DOHH2 (cell line): ENCODE results near the gene ADAMTS12.

ENCODE experiments used
- H3F3A ChIP-seq: fragments of 200-600 bp; sonication (generic), shearing (Covaris generic); 2 replicates; pipeline ENCODE4 v1.6.0; 2016; ENCODE audit warnings: antibody characterized with exemption, mild to moderate bottlenecking; ENCODE audit not compliant: control insufficient read depth, insufficient read depth
- H3K27ac ChIP-seq: fragments of 200-600 bp; sonication (generic); 2 replicates; pipeline ENCODE4 v1.5.1; 2014; ENCODE audit warnings: low read depth, mild to moderate bottlenecking, low read length, moderate library complexity
- H3K27me3 ChIP-seq: fragments of 200-600 bp; sonication (generic); 2 replicates; pipeline ENCODE4 v1.6.1; 2014; ENCODE audit warnings: mild to moderate bottlenecking, low read length, mixed read lengths; ENCODE audit not compliant: control insufficient read depth
- H3K36me3 ChIP-seq: fragments of 200-600 bp; sonication (generic); 2 replicates; pipeline ENCODE4 v1.6.1; 2014; ENCODE audit warnings: mild to moderate bottlenecking, low read length, moderate library complexity, mixed read lengths; ENCODE audit not compliant: control insufficient read depth
- H3K4me1 ChIP-seq: fragments of 200-600 bp; sonication (generic); 2 replicates; pipeline ENCODE4 v1.6.1; 2014; ENCODE audit warnings: mild to moderate bottlenecking, low read length, mixed read lengths; ENCODE audit not compliant: control insufficient read depth
- H3K4me2 ChIP-seq: fragments of 200-600 bp; sonication (generic); 2 replicates; pipeline ENCODE4 v1.6.0; 2014; ENCODE audit warnings: mild to moderate bottlenecking, low read length, moderate library complexity
- H3K4me3 ChIP-seq: fragments of 200-600 bp; sonication (generic); 2 replicates; pipeline ENCODE4 v1.5.1; 2014; ENCODE audit warnings: mild to moderate bottlenecking, low read length, mixed read lengths
- H3K79me2 ChIP-seq: fragments of 200-600 bp; sonication (generic); 2 replicates; pipeline ENCODE4 v1.6.1; 2014; ENCODE audit warnings: mild to moderate bottlenecking, low read length, mixed read lengths; ENCODE audit not compliant: control insufficient read depth
- H3K9me2 ChIP-seq: fragments of 200-600 bp; sonication (generic); replicated peaks from 2 replicates; pipeline ENCODE4 v1.6.1; 2014; ENCODE audit warnings: mild to moderate bottlenecking, low read length, mixed read lengths; ENCODE audit not compliant: control insufficient read depth
- H3K9me3 ChIP-seq: fragments of 200-600 bp; sonication (generic); 2 replicates; pipeline ENCODE4 v1.6.1; 2014; ENCODE audit warnings: antibody characterized with exemption, low read length, mixed read lengths; ENCODE audit not compliant: control insufficient read depth, insufficient read depth
- H4K20me1 ChIP-seq: fragments of 200-600 bp; sonication (generic); 2 replicates; pipeline ENCODE4 v1.6.0; 2014; ENCODE audit warnings: low read depth, mild to moderate bottlenecking, antibody characterized with exemption, low read length, moderate library complexity; ENCODE audit not compliant: control insufficient read depth, insufficient read depth
- EZH2phosphoT487 ChIP-seq: fragments of 200-600 bp; sonication (generic); IDR thresholded peaks from 2 replicates; pipeline ENCODE4 v1.6.1; 2017; ENCODE audit warnings: borderline replicate concordance, mild to moderate bottlenecking, antibody characterized with exemption, low read length, moderate library complexity, mixed read lengths
- TF ChIP-seq, protein P1 (sequence below): fragments of 200-600 bp; sonication (generic); IDR thresholded peaks from one replicate; pipeline ENCODE4 v1.5.1; 2014; ENCODE audit warnings: antibody characterized with exemption, mild to moderate bottlenecking, low read depth, low read length; ENCODE audit not compliant: poor library complexity, severe bottlenecking

Gene ADAMTS12

DNA sequence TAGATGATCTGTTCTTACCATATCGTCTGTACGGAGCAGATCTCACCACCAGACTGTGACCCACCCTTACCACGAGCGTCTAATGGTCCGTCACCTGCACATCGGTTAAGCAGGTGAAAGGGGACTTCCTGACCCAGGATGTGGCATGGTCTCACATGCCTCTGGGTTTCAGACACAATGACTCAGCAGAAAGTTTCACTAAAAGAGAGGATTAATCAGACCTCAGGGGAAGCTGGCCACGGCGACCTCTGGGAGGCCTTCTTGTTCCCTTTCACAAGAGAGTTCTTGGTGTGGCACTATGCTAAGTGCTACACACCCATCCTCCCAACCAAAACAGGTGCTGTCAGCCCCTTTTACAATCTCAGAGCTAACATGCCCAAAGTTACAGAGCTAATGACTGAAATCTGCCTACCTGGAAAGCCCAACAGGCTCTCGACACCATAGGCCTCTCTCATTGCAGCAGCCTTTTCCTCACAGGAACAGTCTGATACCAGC is 41.6 kb downstream of the ADAMTS12 start:
- H3K4me3 ChIP-seq: no peak overlapping the region
- no peaks in the 10 kb centered on the region for H3F3A ChIP-seq
- H3K79me2 ChIP-seq: no peaks in the 10 kb centered on the region
- no peaks in the 10 kb centered on the region for H3K4me1 ChIP-seq
- TF ChIP-seq EZH2phosphoT487: no peak
- TF ChIP-seq, protein P1, sequence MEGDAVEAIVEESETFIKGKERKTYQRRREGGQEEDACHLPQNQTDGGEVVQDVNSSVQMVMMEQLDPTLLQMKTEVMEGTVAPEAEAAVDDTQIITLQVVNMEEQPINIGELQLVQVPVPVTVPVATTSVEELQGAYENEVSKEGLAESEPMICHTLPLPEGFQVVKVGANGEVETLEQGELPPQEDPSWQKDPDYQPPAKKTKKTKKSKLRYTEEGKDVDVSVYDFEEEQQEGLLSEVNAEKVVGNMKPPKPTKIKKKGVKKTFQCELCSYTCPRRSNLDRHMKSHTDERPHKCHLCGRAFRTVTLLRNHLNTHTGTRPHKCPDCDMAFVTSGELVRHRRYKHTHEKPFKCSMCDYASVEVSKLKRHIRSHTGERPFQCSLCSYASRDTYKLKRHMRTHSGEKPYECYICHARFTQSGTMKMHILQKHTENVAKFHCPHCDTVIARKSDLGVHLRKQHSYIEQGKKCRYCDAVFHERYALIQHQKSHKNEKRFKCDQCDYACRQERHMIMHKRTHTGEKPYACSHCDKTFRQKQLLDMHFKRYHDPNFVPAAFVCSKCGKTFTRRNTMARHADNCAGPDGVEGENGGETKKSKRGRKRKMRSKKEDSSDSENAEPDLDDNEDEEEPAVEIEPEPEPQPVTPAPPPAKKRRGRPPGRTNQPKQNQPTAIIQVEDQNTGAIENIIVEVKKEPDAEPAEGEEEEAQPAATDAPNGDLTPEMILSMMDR: no peak
- no peaks in the 10 kb centered on the region for H3K36me3 ChIP-seq
- H4K20me1 ChIP-seq: no peaks in the 10 kb centered on the region
- no peaks in the 10 kb centered on the region for H3K9me3 ChIP-seq
- H3K9me2 ChIP-seq: no peaks in the 10 kb centered on the region
- no peaks in the 10 kb centered on the region for H3K27me3 ChIP-seq
- H3K4me2 ChIP-seq: no peak overlapping the region
- no peak overlapping the region for H3K27ac ChIP-seq

DNA sequence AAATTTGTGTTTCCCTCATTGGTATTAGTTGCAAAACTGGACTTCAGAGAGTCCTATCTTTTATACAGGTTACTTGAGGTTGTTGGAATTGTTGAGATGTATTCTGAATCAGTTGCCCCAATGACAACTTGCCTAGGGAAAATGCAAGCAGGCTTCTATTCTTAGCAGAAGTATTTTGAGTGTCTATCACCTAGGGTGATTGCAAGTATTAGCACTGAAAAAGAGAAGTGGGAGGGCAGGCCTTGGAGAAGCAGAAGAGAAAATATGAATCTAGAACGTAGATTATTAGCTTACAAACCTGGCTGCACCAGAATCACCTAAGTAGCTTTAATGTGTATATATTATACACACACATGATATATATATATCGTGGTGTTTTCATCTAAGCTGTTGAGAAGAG is 43.2 kb downstream of the ADAMTS12 start:
- no peak for TF ChIP-seq EZH2phosphoT487
- no peak overlapping the region for H3K4me3 ChIP-seq

DNA sequence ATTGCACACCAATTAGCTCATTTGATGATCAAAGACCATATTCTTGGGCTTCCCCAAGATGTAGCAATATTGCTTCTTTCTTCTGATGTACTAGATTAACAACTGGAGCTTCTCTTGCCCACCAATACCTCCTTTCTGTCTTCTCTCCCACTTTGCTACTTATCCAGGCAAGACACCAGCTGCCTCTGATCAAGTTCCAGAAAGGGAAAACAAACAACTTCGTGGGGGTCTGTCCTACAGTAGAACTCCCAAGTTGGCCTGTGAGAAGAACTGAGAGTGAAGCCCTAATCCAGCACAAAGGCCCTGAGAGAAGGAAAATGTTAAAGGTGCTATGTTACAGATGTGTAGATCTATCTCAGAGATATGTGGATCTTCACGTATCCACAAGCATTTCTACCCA is 44.9 kb downstream of the ADAMTS12 start:
- no peak overlapping the region for H3K27ac ChIP-seq
- no peaks in the 10 kb centered on the region for H3K9me2 ChIP-seq
- H3K4me3 ChIP-seq: no peak overlapping the region
- H3K79me2 ChIP-seq: no peaks in the 10 kb centered on the region
- TF ChIP-seq, protein P1: no peak
- TF ChIP-seq EZH2phosphoT487: no peak
- H3K4me2 ChIP-seq: no peak overlapping the region
- H3K4me1 ChIP-seq: no peaks in the 10 kb centered on the region
- no peaks in the 10 kb centered on the region; the same call in 1 of the 2 replicates for H3K9me3 ChIP-seq
- no peaks in the 10 kb centered on the region for H3K36me3 ChIP-seq
- no peaks in the 10 kb centered on the region for H3F3A ChIP-seq
- no peaks in the 10 kb centered on the region for H3K27me3 ChIP-seq
- no peaks in the 10 kb centered on the region for H4K20me1 ChIP-seq

More for the DNA sequence above, 43.2 kb downstream of the ADAMTS12 start:
- Histone ChIP-seq H3F3A (no peaks in the 10 kb centered on the region), H3K36me3 (no peaks in the 10 kb centered on the region), H3K4me2 (no peak overlapping the region), H3K79me2 (no peaks in the 10 kb centered on the region), H3K27me3 (no peaks in the 10 kb centered on the region), H3K27ac (no peak overlapping the region), H3K9me2 (no peaks in the 10 kb centered on the region), H4K20me1 (no peaks in the 10 kb centered on the region), H3K4me1 (no peaks in the 10 kb centered on the region), H3K9me3 (no peaks in the 10 kb centered on the region; the same call in 1 of the 2 replicates)

DNA sequence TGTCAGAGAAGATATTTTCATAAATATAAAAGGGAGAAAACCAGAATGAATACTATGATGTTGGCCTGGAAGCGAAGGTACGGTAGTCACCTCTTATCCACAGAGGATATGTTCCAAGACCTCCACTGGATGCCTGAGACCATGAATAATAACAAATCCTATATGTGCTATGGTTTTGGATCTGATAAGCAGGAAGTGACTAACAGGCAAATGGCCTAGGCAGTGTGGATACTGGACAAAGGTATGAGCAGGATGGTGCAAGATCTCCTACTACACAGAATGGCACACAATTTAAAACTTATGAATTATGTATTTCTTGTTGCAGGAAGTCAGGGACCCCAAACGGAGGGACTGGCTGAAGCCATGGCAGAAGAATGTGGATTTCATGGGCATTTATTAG is 48.2 kb downstream of the ADAMTS12 start:
- Histone ChIP-seq H3K27me3 (no peaks in the 10 kb centered on the region), H3K9me2 (no peaks in the 10 kb centered on the region), H3K27ac (no peak overlapping the region), H3K9me3 (no peaks in the 10 kb centered on the region; the same call in 1 of the 2 replicates), H3F3A (no peaks in the 10 kb centered on the region), H3K4me2 (no peak overlapping the region), H3K4me3 (no peak overlapping the region), H3K79me2 (no peaks in the 10 kb centered on the region), H3K4me1 (no peaks in the 10 kb centered on the region), H3K36me3 (no peaks in the 10 kb centered on the region), H4K20me1 (no peaks in the 10 kb centered on the region)
- no peak for TF ChIP-seq EZH2phosphoT487
- TF ChIP-seq, protein P1: no peak
